Measurements from ENCODE around the gene BCAS3.

DNA sequence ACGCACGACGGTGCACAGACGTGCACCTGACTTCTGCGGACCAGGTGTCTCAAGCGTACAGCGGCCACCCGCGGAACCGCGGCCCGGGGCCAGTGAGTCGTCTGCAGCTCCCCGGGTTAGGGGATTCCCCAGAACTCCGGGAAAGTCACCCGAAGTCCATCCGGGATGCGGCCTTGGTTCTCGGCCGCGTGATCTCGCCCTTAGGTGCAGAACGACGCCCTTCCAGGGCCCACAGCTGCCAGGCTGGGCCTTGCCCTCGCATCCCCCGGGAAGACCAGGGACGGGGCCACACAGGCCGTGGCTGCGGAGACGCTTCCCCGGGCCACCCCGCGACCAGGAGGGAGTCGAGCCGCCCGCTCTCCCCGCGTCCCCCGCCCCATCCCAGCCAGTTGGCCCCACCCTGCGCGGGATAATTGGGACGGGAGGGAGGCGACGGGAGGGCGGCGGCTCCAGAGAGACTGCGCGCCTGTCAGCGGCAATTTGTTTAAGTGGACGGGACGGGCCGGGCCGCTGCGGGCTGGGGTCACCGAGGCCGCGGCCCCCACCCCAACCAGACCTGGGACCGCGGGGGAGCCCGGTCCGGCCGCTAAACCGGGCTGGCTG, 718.4 kb downstream of the BCAS3 start:
- no peak for TF ChIP-seq POLR2A (IDR thresholded peaks at IDR 0.05; ENCODE audit: low read depth, low read length)
- TF ChIP-seq TAF1 (IDR thresholded peaks at IDR 0.05; ENCODE audit: borderline replicate concordance, low read depth, low read length), result no peak
- TF ChIP-seq POLR2AphosphoS5 (IDR thresholded peaks at IDR 0.05; ENCODE audit: low read depth, low read length), result no peak
